ENCODE results near the gene KCNQ1.

DNA sequence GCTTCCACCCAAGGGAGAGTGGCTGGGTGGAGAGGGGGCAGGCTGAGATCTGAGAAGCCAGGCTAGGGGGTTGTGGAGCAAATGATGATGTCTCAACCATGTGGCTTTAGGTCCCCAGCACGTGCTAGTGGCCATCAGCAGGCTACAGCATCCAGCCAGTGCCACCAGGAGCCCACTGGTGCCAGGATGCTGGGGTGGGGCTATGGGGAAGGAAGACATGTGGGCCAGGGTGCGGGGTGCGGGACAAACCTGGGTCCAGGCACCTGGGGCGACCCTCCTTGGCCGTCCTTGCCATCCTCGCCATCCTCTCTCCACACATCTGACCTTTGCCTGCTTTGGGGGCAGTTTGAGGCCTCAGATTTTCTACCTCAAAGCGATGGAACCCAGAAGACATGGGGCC, 104.3 kb downstream of the KCNQ1 start:
- TF ChIP-seq POLR2AphosphoS5 (IDR thresholded peaks at IDR 0.05; ENCODE audit: low read depth, low read length) (no peak), POLR2A (IDR thresholded peaks at IDR 0.05; ENCODE audit: low read depth, low read length) (no peak), TAF1 (IDR thresholded peaks at IDR 0.05; ENCODE audit: low read depth, low read length) (no peak), POU2F2 (IDR thresholded peaks at IDR 0.05; ENCODE audit: low read depth, low read length) (no peak), SPI1 (IDR thresholded peaks at IDR 0.05; ENCODE audit: low read depth, low read length) (no peak)

Data from GM12891 (cell line).